SK-N-MC (cell line): Measurements from ENCODE around the gene DUSP15.

Experiments
- EZH2 ChIP-seq: fragments of 200-600 bp; sonication (generic); IDR thresholded peaks from one replicate; pipeline ENCODE4 v1.6.1; 2017; ENCODE audit warnings: antibody characterized with exemption
- POLR2AphosphoS5 ChIP-seq: IDR thresholded peaks from 2 replicates; pipeline ENCODE4 v1.6.1; 2012; ENCODE audit warnings: mild to moderate bottlenecking, low read depth, low read length, borderline replicate concordance

DNA sequence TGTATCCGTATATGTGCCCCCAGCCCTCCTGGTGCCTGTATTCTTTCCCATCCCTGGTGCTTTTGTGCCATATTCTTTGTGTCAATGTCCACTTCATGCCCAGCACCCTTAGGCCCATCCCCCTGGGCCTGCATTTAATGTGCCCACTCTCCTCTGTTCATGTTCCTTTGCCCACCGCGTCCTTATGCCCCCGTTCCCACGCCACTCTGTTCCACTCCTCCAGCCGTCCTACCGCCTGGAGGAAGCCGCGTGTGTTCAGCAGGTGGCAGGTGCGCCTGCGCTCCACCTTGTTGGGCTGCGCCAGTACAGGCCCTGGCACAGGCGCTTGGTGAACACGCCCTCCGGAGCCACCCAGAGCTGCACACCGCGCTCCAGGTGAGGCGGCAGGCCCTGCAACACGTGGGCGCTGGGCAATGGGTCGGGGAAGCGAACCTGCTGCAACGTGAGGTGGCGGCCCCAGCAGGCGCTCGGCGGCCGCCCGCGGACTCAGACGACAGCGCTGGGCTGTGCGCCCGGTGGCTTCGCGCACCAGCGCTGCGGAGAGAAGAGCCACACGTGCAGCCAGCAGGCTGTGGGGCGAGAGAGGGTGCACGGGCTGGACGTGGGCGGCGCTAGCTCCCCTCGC is 20.9 kb downstream of the DUSP15 start:
- TF ChIP-seq EZH2 (no peak), POLR2AphosphoS5 (no peak)
